ENCODE results near the gene RNF166.
A peak's percentile ranks its signal among the peaks of the same experiment; 100 is the strongest.

The RNF166 gene

GRCh38 chr16:88738151-88739084, 32.2 kb upstream of the RNF166 start:
- TF ChIP-seq, protein P1, sequence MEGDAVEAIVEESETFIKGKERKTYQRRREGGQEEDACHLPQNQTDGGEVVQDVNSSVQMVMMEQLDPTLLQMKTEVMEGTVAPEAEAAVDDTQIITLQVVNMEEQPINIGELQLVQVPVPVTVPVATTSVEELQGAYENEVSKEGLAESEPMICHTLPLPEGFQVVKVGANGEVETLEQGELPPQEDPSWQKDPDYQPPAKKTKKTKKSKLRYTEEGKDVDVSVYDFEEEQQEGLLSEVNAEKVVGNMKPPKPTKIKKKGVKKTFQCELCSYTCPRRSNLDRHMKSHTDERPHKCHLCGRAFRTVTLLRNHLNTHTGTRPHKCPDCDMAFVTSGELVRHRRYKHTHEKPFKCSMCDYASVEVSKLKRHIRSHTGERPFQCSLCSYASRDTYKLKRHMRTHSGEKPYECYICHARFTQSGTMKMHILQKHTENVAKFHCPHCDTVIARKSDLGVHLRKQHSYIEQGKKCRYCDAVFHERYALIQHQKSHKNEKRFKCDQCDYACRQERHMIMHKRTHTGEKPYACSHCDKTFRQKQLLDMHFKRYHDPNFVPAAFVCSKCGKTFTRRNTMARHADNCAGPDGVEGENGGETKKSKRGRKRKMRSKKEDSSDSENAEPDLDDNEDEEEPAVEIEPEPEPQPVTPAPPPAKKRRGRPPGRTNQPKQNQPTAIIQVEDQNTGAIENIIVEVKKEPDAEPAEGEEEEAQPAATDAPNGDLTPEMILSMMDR (conservative IDR thresholded peaks at IDR 0.05; ENCODE audit: low read depth, low read length): no peak
- no peak overlapping the region for H3K4me3 ChIP-seq (ENCODE audit: low read depth, low read length)
- DNase-seq (ENCODE audit: low read depth): no peak

GRCh38 chr16:88737298-88738150, 31.3 kb upstream of the RNF166 start:
- TF ChIP-seq, protein P1 (conservative IDR thresholded peaks at IDR 0.05; ENCODE audit: low read depth, low read length): peak; percentile 74
- DNase-seq (ENCODE audit: low read depth): peak; percentile 79
- H3K4me3 ChIP-seq (ENCODE audit: low read depth, low read length): no peak overlapping the region

- H3K4me3 ChIP-seq (ENCODE audit: low read depth, low read length): no peak overlapping the region
- no peak for DNase-seq (ENCODE audit: low read depth)
- TF ChIP-seq, protein P1 (conservative IDR thresholded peaks at IDR 0.05; ENCODE audit: low read depth, low read length): no peak
Measured at GRCh38 chr16:88736496-88736895, 30.3 kb upstream of the RNF166 start.

DNA sequence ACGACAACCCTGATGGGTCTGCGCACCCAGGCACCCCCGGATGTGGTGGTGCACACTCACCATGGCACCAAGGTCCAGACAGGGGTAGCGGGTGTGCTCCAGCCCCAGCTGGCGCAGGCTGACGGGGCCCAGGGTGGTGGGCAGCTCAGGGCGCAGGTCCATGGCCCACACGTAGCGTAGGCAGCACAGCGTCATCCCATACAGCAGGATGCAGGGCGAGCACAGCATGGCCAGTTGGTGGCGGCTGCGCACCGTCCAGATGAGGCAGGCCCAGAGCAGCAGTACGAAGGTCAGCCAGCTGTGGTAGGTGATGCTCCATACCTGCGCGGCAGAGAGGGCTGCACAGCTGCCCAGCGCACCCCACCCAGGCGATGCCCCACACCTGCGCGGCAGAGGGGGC, 29.9 kb upstream of the RNF166 start:
- no peak for DNase-seq (ENCODE audit: low read depth)
- H3K4me3 ChIP-seq (ENCODE audit: low read depth, low read length): no peak overlapping the region
- TF ChIP-seq, protein P1 (conservative IDR thresholded peaks at IDR 0.05; ENCODE audit: low read depth, low read length): no peak

DNA sequence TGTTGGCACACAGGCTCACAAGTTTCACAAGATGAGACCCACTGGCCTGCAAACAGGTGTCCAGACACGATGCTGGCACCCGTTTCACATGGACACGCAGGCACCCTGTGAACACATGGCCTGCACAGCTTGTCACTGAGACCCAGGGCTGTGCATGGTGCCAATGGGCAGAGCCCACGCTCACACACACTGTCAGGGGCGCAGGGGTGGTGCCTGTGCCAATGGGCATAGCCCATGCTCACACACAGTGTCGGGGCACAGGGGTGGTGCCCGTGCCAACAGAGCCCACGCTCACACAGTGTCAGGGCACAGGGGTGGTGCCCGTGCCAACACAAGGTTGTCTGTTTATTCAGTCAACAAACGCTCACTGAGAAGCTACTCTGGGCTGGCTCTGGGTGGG, 29.4 kb upstream of the RNF166 start:
- TF ChIP-seq, protein P1 (conservative IDR thresholded peaks at IDR 0.05; ENCODE audit: low read depth, low read length): no peak
- DNase-seq (ENCODE audit: low read depth): no peak
- H3K4me3 ChIP-seq (ENCODE audit: low read depth, low read length): no peak overlapping the region

DNA sequence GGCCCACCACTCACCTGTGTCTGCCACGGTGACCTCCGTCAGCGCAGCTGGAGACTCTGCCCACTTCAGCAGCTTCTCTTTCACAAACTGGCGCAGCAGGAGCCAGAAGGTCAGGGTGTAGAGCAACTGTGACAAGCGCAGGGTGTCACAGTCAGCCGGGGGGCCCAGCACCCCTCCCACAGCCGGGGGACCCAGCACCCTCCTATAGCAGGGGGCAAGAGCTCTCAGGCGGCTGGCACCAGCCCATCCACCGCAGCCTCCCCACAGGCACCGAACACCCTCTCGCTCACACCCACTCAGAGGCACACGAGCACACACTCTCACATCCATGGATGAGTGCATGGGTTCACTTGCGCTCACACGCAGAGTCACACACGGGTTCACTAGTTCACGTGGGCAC, 28.9 kb upstream of the RNF166 start:
- H3K4me3 ChIP-seq (ENCODE audit: low read depth, low read length): no peak overlapping the region
- no peak for DNase-seq (ENCODE audit: low read depth)
- TF ChIP-seq, protein P1 (conservative IDR thresholded peaks at IDR 0.05; ENCODE audit: low read depth, low read length): no peak

Measured in choroid plexus epithelial cell (primary cell).